HG02588 (cell line): ENCODE data around the gene NDUFB8.

Experiments used
- ATAC-seq: cut with Tn5 transposase; IDR thresholded peaks from one replicate; pipeline ENCODE4 v1.9.1; 2021; ENCODE audit warnings: mild to moderate bottlenecking, moderate library complexity; ENCODE audit not compliant: unreplicated experiment

The NDUFB8 gene

GRCh38 chr10:100537475-100537874, 7.8 kb upstream of the NDUFB8 start:
- ATAC-seq = no peak

DNA sequence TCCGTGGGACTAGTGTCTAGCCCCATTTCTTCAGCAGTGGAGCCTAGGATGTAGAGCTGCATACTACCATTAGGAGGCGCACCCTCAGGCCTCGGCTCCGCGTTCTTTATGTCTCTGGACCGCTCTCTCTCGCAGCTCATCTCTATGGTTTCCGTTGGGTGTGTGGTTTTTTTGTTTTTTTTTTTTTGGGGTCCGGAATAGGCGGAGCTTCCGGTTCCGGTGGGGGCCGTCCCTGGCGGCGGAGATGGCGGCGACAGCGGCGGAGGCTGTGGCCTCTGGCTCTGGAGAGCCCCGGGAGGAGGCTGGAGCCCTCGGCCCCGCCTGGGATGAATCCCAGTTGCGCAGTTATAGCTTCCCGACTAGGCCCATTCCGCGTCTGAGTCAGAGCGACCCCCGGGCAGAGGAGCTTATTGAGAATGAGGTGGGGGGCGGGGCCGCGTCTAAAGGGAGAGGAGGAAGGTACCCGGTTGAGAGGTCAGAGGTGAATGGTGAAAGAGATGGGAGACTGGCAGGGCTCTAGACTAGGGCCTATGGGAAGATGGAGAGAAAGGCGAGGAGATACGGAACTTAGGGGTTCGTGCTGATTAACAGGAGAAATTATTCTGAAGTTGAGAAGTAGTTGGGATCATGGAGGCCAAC, 6.2 kb upstream of the NDUFB8 start, which contains the start of gene HIF1AN:
Gene HIF1AN, plus strand, starts transcription at position 229 of the 639 bp plus-strand sequence. Its CDS starts 16 bp downstream, at position 245.
- ATAC-seq = peak; percentile 97

- peak; percentile 2 for ATAC-seq
These were observed 5.7 kb upstream of the NDUFB8 start for GRCh38 chr10:100535338-100535714.

- no peak for ATAC-seq
These were observed 5.1 kb upstream of the NDUFB8 start for GRCh38 chr10:100534726-100535125.

GRCh38 chr10:100531761-100532160, 2.1 kb upstream of the NDUFB8 start:
- ATAC-seq = no peak

DNA sequence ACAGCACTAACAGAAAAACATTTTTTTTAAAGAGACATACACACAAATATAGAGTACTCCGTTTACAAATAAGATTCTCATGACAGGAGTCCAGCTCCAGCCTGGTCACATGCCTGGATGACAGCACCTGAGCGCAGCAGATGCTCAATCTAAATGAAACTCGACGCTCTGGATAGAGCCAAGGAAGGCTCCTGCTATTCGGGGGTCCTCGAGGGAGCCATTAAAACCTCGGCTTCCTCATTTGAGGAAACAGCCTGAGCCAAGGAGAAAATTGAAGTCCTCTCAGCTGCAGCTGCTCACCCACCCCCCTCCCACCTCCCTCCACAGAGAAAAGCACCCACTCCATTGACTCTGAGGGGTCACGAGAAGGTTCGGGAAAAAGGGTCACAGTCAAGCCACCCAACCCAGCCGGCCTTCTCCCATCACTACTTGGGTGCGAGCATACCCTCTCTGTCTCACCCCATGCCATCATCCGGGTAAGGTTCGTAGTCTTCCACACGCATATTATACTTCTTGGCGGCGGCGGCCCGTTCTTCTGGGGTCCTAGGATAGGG, 673 bp downstream of the NDUFB8 start:
- peak; percentile 13 for ATAC-seq

GRCh38 chr10:100528123-100528886, 1.4 kb downstream of the NDUFB8 start:
- no peak for ATAC-seq

GRCh38 chr10:100524638-100525037, 5.0 kb downstream of the NDUFB8 start:
- no peak for ATAC-seq

DNA sequence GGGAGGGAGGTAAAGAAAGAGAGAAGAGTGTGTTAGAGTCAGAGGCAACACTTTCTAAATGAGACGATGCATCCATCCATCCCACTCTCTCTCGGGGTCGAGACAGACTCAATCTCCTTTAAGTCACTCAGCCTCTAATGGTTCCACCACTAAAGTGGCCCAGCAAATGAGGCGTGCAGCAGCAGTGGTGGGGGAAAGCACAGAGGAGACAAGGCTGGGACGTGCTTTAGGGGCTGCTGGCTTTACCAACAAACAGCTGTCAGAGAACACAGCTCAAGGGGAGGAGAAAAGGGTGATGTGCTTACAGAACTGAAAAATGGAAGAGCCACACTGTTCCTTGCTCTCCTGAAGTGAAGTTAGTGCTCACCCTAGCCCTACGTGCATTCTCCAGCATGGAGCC, 5.5 kb downstream of the NDUFB8 start:
- ATAC-seq = no peak

DNA sequence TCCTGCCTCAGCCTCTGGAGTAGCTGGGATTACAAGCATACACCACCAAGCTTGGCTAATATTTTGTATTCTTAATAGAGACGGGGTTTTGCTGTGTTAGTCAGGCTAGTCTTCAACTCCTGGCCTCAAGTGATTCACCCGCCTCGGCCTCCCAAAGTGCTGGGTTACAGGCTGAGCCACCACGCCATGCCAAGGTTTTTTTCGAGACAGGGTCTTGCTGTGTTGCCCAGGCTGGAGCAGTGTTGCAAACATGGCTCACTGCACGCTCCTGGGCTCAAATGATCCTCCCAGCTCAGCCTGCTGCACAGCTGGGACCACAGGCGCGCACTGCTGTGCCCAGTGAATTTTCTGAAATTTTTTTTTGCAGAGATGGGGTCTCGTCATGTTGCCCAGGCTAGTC, 6.7 kb downstream of the NDUFB8 start:
- ATAC-seq = no peak

DNA sequence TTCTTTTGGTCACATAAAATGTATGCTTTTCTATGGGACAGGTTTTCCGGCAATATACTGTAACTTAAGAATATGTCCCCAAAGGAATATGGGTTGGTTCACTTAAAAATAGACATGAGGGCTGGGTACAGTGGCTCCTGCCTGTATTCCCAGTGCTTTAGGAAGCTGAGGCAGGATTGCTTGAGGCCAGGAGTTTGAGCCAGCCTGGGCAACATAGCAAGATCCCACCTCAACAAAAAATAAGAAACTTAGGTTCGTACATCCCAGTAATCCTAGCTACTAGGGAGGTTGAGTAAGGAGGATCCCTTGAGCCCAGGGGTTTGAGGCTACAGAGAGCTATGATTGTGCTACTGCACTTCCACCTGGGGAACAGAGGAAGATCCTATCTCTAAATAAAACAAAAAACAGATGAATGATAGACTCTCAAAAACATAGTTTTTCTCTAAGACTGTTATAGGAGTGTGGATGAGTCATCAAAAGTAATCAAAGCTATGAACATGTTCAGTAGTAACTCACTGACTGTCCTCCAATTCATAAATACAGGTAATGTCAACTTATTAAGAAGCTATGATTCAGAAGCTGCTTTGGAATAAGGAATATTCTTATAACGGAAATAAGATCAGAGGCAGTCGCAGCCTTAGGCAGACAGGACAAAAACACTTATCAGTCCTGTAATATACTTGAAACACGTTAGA, 7.4 kb downstream of the NDUFB8 start:
- no peak for ATAC-seq

DNA sequence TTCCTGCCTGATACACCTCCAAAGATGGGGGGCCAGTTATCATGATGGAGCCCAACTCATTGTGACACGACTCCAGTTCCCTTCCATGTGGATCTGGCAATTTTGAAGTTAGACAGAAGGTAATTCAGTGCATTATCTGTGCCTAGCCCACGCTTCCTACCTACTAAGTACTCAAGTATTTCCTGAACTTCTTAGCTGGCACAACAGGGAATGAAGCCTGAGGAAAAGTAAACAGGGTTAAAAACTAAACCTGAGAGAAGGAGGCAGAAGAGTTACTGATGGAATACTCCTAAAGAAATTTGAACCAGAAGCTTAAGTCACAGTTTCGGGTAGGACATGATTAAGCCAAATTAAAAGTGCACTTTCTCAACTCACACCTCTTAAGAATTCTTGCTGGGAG, 8.9 kb downstream of the NDUFB8 start:
- ATAC-seq = no peak

DNA sequence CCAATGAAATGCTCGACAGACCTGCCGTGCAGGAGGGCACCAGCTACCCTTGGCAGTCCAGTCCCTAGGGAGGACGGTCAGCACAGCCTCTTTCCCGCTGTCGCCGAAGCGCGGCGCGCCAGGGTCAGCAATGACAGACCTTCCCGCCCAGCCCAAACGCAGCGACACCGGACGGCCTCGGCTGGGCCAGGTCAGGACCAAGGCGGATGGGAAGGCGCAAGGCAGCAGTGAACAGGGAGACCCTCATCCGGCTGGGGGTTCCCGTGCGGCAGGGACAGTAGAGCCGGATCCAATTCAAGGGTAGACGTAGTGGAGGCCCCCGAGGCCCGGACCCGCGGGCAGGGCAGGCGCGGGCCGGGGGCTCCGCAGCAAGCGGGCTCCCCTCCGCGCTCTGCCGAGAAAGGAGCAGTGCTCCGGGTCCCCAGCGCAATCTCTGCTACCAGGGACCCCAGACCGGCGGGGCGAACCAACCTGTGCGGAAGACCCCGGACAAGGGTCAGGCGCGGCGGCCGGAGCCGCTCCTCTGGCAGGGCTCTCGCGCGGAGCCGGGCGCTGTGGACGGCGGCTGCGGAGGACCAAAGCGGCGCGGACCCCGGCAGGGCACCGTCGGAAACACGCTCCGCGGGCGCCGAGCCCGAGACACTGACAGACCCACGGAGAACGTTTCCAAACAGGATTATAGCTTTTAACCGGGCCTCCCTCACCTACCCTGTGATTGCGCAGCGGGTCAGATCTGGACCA, 10.2 kb downstream of the NDUFB8 start, which contains the start of gene SEC31B:
Gene SEC31B, minus strand, starts transcription at position 551 of the 741 bp plus-strand sequence. CDS start 2,909 bp downstream, outside the sequence.
- ATAC-seq = no peak

DNA sequence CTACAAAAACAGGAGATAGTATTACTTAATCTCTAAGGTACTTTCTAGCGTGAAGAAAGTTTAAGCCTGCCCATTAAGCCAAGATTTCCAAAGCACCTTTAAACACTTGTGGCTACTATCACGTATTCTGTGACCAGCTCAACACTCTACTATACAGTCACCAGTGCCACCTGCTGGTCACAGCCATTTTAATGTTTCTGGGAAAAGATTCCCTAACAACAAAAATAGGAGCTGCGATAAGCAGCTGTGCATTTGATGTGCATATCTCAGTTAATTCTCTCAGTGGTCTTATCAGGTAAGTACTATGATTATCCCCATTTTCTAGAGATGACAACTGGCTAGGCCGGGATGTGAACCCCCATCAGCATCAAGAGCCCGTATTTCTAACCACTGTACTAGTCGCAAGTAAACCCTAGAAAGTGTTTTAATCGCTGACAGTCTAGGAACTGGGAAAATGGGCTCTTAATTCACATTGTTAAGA, 10.9 kb downstream of the NDUFB8 start:
- no peak for ATAC-seq

DNA sequence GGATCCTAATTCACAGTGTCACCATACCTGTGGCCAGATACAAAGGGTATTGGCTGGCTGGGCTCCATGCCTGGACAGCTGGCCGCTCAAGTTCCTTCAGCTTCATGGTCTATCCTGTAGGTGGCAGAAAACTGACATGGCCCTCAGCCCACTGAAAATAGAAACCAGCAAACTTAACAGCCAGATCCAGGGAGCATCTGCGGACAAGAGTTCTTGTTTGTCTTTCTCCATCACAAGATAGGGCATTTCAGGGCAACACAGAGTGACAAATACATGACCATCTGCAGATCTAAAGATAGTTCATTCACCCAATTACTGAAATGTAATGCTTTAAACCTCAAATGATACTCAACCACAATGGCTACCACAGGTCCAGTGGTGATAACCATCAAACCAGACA, 12.8 kb downstream of the NDUFB8 start:
- ATAC-seq = no peak

DNA sequence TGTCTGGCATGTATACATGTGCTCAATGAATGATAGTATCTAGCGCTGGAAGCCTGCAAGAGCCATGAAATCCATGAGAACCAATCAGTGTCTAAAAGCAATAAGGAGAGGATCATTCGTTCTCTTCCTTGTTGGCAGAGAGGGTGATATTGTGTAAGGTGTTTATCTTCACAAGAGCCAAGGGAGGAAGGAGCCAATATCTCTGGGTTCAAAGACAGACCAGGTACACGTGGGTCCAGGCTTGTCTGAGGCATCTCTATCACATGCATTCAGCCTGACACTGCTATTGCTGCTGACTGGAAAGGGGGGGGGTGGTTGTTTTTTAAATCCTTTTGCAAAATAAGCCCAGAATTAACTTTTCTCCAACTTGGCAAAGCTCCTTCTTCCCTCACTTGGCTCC, 14.1 kb downstream of the NDUFB8 start:
- ATAC-seq = no peak

- ATAC-seq = no peak
These were observed 18.9 kb downstream of the NDUFB8 start for GRCh38 chr10:100510533-100511308.

DNA sequence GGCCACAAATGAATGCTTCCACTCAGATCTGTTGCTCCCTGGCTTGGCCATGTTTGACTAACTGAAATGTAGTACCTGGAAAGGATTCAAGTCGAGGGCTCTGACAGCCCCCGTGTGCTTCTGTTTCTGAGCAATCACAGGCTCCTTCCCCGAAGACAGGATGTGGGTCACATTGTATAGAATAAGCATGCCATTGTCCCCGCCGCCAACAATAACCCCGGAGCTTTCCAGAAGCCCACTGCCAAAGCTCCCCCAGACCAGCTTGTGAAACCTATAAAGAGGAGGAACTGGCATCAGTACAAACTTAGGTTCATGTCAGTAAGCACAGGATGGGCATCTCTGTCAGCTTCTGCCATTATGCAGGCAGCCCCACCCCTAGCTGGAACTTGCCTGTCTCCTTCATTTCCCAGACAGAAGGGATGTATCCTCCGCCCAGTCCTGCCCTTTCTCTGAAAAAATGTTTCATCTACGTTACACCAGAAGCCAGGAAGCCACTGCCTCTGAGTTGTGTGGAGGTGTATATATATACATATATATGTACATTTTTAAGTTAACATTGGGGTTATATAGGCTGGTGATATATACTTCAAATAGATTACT, 20.3 kb downstream of the NDUFB8 start:
- no peak for ATAC-seq

DNA sequence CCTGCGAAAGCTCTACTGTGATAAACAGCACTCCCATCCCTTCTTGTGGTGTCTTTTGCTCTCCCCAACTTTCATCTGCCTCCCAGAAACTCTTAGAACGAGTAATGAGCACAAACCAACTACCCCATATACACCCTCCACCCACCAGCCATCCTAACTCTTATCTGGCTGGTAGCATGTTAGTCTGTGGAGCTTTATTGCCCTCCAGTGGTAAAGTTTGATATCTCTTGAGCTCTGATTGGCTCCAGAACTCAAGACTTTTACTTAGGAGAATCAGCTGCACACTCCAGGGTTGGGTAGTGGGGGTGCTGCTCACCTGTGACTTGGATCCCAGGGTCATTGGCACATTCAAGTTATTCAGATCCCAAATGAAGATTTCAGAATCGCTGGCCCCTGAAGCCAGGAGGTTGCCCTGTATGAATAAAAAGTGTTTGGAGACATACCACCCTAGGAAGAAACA, 20.9 kb downstream of the NDUFB8 start:
- no peak for ATAC-seq
